Measurements from ENCODE around the gene CDC45. TPM values are rescaled to one million over a fixed set of nuclear protein-coding genes. Genes with fewer than 3 reads are reported as not detected.
A peak's percentile ranks its signal among the peaks of the same experiment; 100 is the strongest.

CDC45 gene
- polyA plus RNA-seq, 1 donor (not counting 4 experiments of a cell fraction or from before 2014, with no cell fraction given): 22.7 TPM

DNA sequence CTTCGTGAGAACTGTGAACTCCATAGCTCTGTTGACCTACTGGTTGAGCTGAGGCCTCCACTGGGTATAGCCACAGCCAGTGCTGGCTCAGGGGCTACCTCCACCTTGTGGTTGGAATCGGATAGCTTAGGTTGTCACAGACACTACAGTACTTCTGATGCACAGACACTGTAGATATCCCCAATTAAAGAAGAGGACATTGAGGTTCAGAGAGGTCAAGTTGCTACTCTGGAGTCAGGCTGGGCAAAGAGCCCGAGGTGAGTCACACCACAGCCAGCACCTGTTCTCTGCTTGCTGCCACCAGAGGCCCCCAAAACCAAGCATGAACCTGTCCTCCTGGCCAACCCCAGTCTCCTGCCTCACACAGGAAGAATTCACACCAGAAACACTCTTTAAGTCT lies 6.1 kb upstream of the CDC45 start:
- no peak for DNase-seq (ENCODE audit: low read depth, low spot score)
- FAIRE-seq: no peak
- Histone ChIP-seq H2AFZ (ENCODE audit: control insufficient read depth, low read length) (no peak overlapping the region), H3K9me1 (ENCODE audit: control insufficient read depth, extremely low read depth, insufficient read depth, low read length) (peaks cover 2% of the 10 kb centered on the region), H3K9ac (ENCODE audit: control insufficient read depth, extremely low read depth, insufficient read depth, low read length) (no peak overlapping the region), H3K4me1 (ENCODE audit: control insufficient read depth, extremely low read depth, insufficient read depth, low read length) (peaks cover 25% of the 10 kb centered on the region), H3K9me3 (ENCODE audit: control insufficient read depth, low read depth, low read length) (no peaks in the 10 kb centered on the region), H3K36me3 (ENCODE audit: control insufficient read depth in 2 of 2, extremely low read depth in 1 of 2, insufficient read depth in 2 of 2, low read length in 2 of 2) (peaks cover 39 to 41% of the 10 kb centered on the region in 2 experiments), H3K27ac (ENCODE audit: control insufficient read depth, insufficient read depth, low read length) (no peak overlapping the region), H3K79me2 (ENCODE audit: control insufficient read depth, insufficient read depth, low read length) (peaks cover 51% of the 10 kb centered on the region), H4K20me1 (ENCODE audit: control insufficient read depth, extremely low read depth, insufficient read depth, low read length) (peaks cover 6% of the 10 kb centered on the region), H3K4me2 (ENCODE audit: control insufficient read depth, extremely low read depth, insufficient read depth, low read depth, low read length) (no peak overlapping the region), H3K27me3 (ENCODE audit: control insufficient read depth, extremely low read depth, insufficient read depth, low read length) (no peaks in the 10 kb centered on the region), H3K4me3 (ENCODE audit: control insufficient read depth in 2 of 3, extremely low read depth in 1 of 3, insufficient read depth in 2 of 3, low read depth in 1 of 3, low read length in 3 of 3) (no peak overlapping the region)
- no peak for TF ChIP-seq EZH2 (IDR thresholded peaks at IDR 0.05; ENCODE audit: low read length)
- TF ChIP-seq, protein P1, sequence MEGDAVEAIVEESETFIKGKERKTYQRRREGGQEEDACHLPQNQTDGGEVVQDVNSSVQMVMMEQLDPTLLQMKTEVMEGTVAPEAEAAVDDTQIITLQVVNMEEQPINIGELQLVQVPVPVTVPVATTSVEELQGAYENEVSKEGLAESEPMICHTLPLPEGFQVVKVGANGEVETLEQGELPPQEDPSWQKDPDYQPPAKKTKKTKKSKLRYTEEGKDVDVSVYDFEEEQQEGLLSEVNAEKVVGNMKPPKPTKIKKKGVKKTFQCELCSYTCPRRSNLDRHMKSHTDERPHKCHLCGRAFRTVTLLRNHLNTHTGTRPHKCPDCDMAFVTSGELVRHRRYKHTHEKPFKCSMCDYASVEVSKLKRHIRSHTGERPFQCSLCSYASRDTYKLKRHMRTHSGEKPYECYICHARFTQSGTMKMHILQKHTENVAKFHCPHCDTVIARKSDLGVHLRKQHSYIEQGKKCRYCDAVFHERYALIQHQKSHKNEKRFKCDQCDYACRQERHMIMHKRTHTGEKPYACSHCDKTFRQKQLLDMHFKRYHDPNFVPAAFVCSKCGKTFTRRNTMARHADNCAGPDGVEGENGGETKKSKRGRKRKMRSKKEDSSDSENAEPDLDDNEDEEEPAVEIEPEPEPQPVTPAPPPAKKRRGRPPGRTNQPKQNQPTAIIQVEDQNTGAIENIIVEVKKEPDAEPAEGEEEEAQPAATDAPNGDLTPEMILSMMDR (optimal IDR thresholded peaks at IDR 0.05 in 1 of 3, IDR thresholded peaks at IDR 0.05 in 1 of 3, conservative IDR thresholded peaks at IDR 0.05 in 1 of 3; ENCODE audit: extremely low read depth in 1 of 3, insufficient read depth in 2 of 3, low read length in 3 of 3): peak; percentile 14 to 35 (median 25)
- dilution Hi-C loops (cut with MboI; ENCODE audit: extremely low pct_ligation_motif_present, low sequenced_read_pairs): no loop called here

- Histone ChIP-seq H3K9ac (ENCODE audit: control insufficient read depth, extremely low read depth, insufficient read depth, low read length) (no peak overlapping the region), H3K27ac (ENCODE audit: control insufficient read depth, insufficient read depth, low read length) (peak overlapping the region; percentile 8), H3K4me3 (ENCODE audit: control insufficient read depth in 2 of 3, extremely low read depth in 1 of 3, insufficient read depth in 2 of 3, low read depth in 1 of 3, low read length in 3 of 3) (peak overlapping the region in 2 of 3 experiments; percentile 0 to 19), H4K20me1 (ENCODE audit: control insufficient read depth, extremely low read depth, insufficient read depth, low read length) (peaks cover 6% of the 10 kb centered on the region), H3K9me1 (ENCODE audit: control insufficient read depth, extremely low read depth, insufficient read depth, low read length) (peaks cover 2% of the 10 kb centered on the region), H2AFZ (ENCODE audit: control insufficient read depth, low read length) (no peak overlapping the region), H3K4me1 (ENCODE audit: control insufficient read depth, extremely low read depth, insufficient read depth, low read length) (peaks cover 35% of the 10 kb centered on the region), H3K4me2 (ENCODE audit: control insufficient read depth, extremely low read depth, insufficient read depth, low read depth, low read length) (peak overlapping the region; percentile 52), H3K9me3 (ENCODE audit: control insufficient read depth, low read depth, low read length) (no peaks in the 10 kb centered on the region), H3K36me3 (ENCODE audit: control insufficient read depth in 2 of 2, extremely low read depth in 1 of 2, insufficient read depth in 2 of 2, low read length in 2 of 2) (peaks cover 22 to 24% of the 10 kb centered on the region in 2 experiments), H3K79me2 (ENCODE audit: control insufficient read depth, insufficient read depth, low read length) (peaks cover 63% of the 10 kb centered on the region), H3K27me3 (ENCODE audit: control insufficient read depth, extremely low read depth, insufficient read depth, low read length) (no peaks in the 10 kb centered on the region)
- TF ChIP-seq EZH2 (IDR thresholded peaks at IDR 0.05; ENCODE audit: low read length): no peak
- TF ChIP-seq, protein P1 (optimal IDR thresholded peaks at IDR 0.05 in 1 of 3, IDR thresholded peaks at IDR 0.05 in 1 of 3, conservative IDR thresholded peaks at IDR 0.05 in 1 of 3; ENCODE audit: extremely low read depth in 1 of 3, insufficient read depth in 2 of 3, low read length in 3 of 3): no peak
- dilution Hi-C loops (cut with MboI; ENCODE audit: extremely low pct_ligation_motif_present, low sequenced_read_pairs): no loop called here
- DNase-seq (ENCODE audit: low read depth, low spot score) (no peak), FAIRE-seq (no peak)
These were observed 3.7 kb upstream of the CDC45 start for GRCh38 chr22:19476023-19476422.
